T-cell (primary cell): ENCODE measurements around the gene CFAP43. TPM values are rescaled to one million over a fixed set of nuclear protein-coding genes. Genes with fewer than 3 reads are reported as not detected.

Experiments
- ATAC-seq, 4 experiments: fragments of 200-7000 bp in 3 of 4; fragments of 150-1000 bp in 1 of 4; cut with Tn5 transposase; replicated peaks in 1 of 4; 1 replicate in 3 of 4; 2 replicates in 1 of 4; pipeline ENCODE4 v1.10.0; 2021; ENCODE audit warnings: moderate library complexity in 3 of 4, mild to moderate bottlenecking in 2 of 4, moderate number of reproducible peaks in 1 of 4
- CTCF ChIA-PET, 2 donors: fragments of 300-600 bp; sonication (Branson Sonifier 250); formaldehyde crosslinking; loops; one replicate each; lab custom pipeline; 2022; ENCODE audit warnings: antibody characterized with exemption in 2 of 2; lab: Charles Lee
- POLR2A ChIA-PET, 2 donors: fragments of 300-600 bp; sonication (Branson Sonifier 250); formaldehyde crosslinking; loops; one replicate each; lab custom pipeline; 2022; ENCODE audit warnings: antibody characterized with exemption in 2 of 2; lab: Charles Lee
- DNase-seq, 35 experiments: peaks; one replicate each; pipeline versions ENCODE4 v3.0.0 to v3.0.0-alpha.2; 2013 to 2023
- H3K27ac ChIP-seq: one replicate; pipeline ENCODE4 v1.5.1; 2013; ENCODE audit warnings: low read length
- H3K27me3 ChIP-seq, 2 experiments: replicated peaks in 1 of 2; 1 replicate in 1 of 2; 2 replicates in 1 of 2; pipeline versions ENCODE4 v1.6.1 to v1.7.0; 2013; ENCODE audit warnings: low read length in 1 of 2, mixed read lengths in 1 of 2; ENCODE audit not compliant: control insufficient read depth in 2 of 2, insufficient read depth in 2 of 2; ENCODE audit errors: extremely low read depth in 1 of 2
- H3K36me3 ChIP-seq, 2 donors: 1 replicate in 1 of 2; 2 replicates in 1 of 2; pipeline versions ENCODE4 v1.6.1 to v1.7.0; 2013; ENCODE audit warnings: low read length in 1 of 2; ENCODE audit not compliant: control insufficient read depth in 2 of 2, insufficient read depth in 1 of 2; ENCODE audit errors: extremely low read depth in 1 of 2
- H3K4me1 ChIP-seq, 2 experiments: 1 replicate in 1 of 2; 2 replicates in 1 of 2; pipeline versions ENCODE4 v1.6.1 to v1.7.0; 2013; ENCODE audit warnings: low read length in 2 of 2, mixed read lengths in 1 of 2; ENCODE audit not compliant: insufficient read depth in 2 of 2, control insufficient read depth in 1 of 2; ENCODE audit errors: extremely low read depth in 1 of 2
- H3K4me3 ChIP-seq, 2 donors: 1 replicate in 1 of 2; 2 replicates in 1 of 2; pipeline versions ENCODE4 v1.5.1 to v1.7.0; 2013; ENCODE audit warnings: mild to moderate bottlenecking in 2 of 2, low read length in 1 of 2, moderate library complexity in 1 of 2; ENCODE audit not compliant: control insufficient read depth in 1 of 2; ENCODE audit errors: extremely low read depth in 1 of 2
- H3K9me3 ChIP-seq: 2 replicates; pipeline ENCODE4 v1.7.0; 2013
- H3K27ac Mint-ChIP-seq, 2 donors: one replicate each; pipeline ENCODE4 v1.8.0; 2020 to 2021; ENCODE audit warnings: mild to moderate bottlenecking in 2 of 2, mixed read lengths in 2 of 2
- H3K27me3 Mint-ChIP-seq, 2 donors: one replicate each; pipeline ENCODE4 v1.8.0; 2021 to 2022; ENCODE audit warnings: mixed read lengths in 2 of 2
- H3K36me3 Mint-ChIP-seq: one replicate; pipeline ENCODE4 v1.8.0; 2021; ENCODE audit warnings: mixed read lengths
- H3K4me1 Mint-ChIP-seq, 3 donors: one replicate each; pipeline ENCODE4 v1.8.0; 2020 to 2022; ENCODE audit warnings: mixed read lengths in 3 of 3, mild to moderate bottlenecking in 1 of 3
- H3K4me3 Mint-ChIP-seq, 3 donors: one replicate each; pipeline ENCODE4 v1.8.0; 2020 to 2022; ENCODE audit warnings: mild to moderate bottlenecking in 3 of 3, mixed read lengths in 3 of 3, moderate library complexity in 3 of 3
- H3K9me3 Mint-ChIP-seq, 3 donors: one replicate each; pipeline ENCODE4 v1.8.0; 2020 to 2022; ENCODE audit warnings: mixed read lengths in 3 of 3
- WGBS: methylation state at CpG from one replicate; pipeline ENCODE4 v1.1.5; 2013; ENCODE audit warnings: missing lambda C conversion rate; ENCODE audit not compliant: insufficient coverage; 5-methylcytosine and 5-hydroxymethylcytosine counted together
- total RNA-seq, 35 experiments: library from RNA in 6 of 35; stranded (reverse) in 6 of 35; fragments of 120-200 nt in 1 of 35; gene quantifications; one replicate each; pipeline versions ENCODE4 v1.2.1 to v1.2.4 and lab custom pipeline; 2013 to 2026

CFAP43 gene
- total RNA-seq, 5 donors from 2014 or later (not counting 1 experiment from before 2014, with no cell fraction given) = 0.58 TPM; not detected in 4

DNA sequence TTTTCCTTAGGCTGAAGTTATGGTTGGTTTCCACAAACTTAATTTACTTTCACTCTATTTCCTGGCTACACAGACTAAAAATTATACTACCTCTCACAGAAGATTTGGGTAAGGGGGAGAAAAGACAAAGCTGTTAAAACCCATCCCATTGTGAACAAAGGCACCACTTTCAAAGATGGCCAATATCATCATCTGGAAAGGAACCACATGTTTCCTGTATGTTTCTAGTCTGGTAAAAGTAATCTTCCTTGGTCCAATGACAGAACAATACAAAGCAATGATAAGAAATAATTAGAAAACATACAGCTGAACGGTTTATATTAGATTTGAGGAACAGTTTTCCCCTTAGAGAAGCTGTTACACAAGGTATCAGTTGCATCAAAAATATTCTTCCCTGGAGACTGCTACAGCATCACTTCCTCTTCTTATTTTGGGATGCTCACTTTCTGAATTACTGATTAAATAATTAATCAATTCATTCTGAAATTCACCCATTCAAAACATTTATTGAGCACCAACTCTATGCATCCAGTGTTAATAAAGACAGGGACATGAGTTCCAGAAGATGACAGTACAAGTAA lies 118.7 kb downstream of the CFAP43 start:
- Histone ChIP-seq H3K4me3 (no peak overlapping the region), H3K36me3 (no peaks in the 10 kb centered on the region), H3K4me1 (no peaks in the 10 kb centered on the region), H3K27ac (no peak overlapping the region), H3K9me3 (no peaks in the 10 kb centered on the region), H3K27me3 (peaks cover 0 to 6% of the 10 kb centered on the region in 2 experiments)
- H3K4me3 Mint-ChIP-seq = no peak overlapping the region
- ChIA-PET CTCF (interaction anchor here in 1 of 2 donors (0.6 kb wide), 1 partner anchor 26 kb away, joined by 3 read pairs; no protein-coding TSS in a partner anchor), POLR2A (interaction anchor here in 1 of 2 donors (0.6 to 0.8 kb wide), 2 partner anchors 46 to 93 kb away, joined by 4 to 10 read pairs; no protein-coding TSS in a partner anchor)
- no peak for ATAC-seq
- no peaks in the 10 kb centered on the region for H3K9me3 Mint-ChIP-seq
- no peaks in the 10 kb centered on the region for H3K36me3 Mint-ChIP-seq
- DNase-seq = no peak
- no CpG with 5 or more reads among the region's 1 CpG for WGBS
- peaks cover 0 to 8% (median 6%) of the 10 kb centered on the region in 3 donors for H3K4me1 Mint-ChIP-seq
- no peak overlapping the region for H3K27ac Mint-ChIP-seq
- peaks cover 7 to 11% of the 10 kb centered on the region in 2 donors for H3K27me3 Mint-ChIP-seq

DNA sequence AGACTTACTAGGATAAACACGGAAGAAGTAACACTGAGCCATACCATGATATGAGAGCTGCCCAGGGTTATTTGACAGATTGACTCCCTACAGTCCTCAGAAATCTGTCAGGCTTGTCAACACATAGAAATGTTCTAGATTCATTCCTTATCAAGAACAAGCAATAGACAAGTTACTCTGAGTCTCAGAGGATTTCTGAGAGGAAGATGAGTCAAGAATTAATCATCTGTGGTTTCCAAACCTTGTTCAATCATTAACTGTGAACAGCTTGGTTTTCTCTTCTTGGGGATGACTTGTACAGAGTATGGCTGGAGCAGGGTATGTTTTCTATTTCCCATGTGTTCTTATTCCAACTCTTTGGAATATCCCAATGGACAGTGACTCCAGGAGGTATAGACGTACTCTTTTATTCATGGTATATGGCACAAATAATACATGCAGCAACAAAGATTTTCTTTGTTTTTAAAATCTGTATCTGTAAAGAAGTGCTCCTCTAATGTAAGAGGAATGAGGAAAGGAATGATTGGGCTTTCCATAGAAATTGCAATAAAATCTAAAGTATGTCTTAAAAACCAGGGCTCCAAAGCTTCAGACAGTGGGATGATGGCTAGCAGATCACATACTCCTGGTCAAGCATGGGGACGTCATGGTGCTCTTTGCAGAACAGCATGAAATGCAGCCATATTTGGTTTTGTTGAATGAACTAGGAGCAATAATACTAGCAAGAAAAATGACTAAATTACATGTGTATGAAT lies 122.1 kb downstream of the CFAP43 start:
- H3K27me3 ChIP-seq = peaks cover 0 to 6% of the 10 kb centered on the region in 2 experiments
- H3K36me3 ChIP-seq = no peaks in the 10 kb centered on the region
- Mint-ChIP-seq H3K4me1 (peaks cover 0 to 8% (median 6%) of the 10 kb centered on the region in 3 donors), H3K27me3 (peaks cover 7 to 11% of the 10 kb centered on the region in 2 donors), H3K27ac (no peak overlapping the region), H3K36me3 (no peaks in the 10 kb centered on the region), H3K9me3 (no peaks in the 10 kb centered on the region), H3K4me3 (no peak overlapping the region)
- no peak overlapping the region for H3K27ac ChIP-seq
- no peaks in the 10 kb centered on the region for H3K9me3 ChIP-seq
- WGBS = 100% methylated on average over 1 of the region's 3 CpGs
- DNase-seq (no peak), ATAC-seq (peak in 2 of 4 experiments; percentile 36 to 45)
- no peaks in the 10 kb centered on the region for H3K4me1 ChIP-seq
- POLR2A ChIA-PET = interaction anchor here in 1 of 2 donors (1.4 kb wide), 1 partner anchor 12 kb away, joined by 5 read pairs; the partner anchor contains the start of gene SFR1
- CTCF ChIA-PET = interaction anchor here in 1 of 2 donors (0.5 to 1.1 kb wide), 2 partner anchors 11 to 14 kb away, joined by 3 to 5 read pairs; no protein-coding TSS in a partner anchor
- H3K4me3 ChIP-seq = no peak overlapping the region

DNA sequence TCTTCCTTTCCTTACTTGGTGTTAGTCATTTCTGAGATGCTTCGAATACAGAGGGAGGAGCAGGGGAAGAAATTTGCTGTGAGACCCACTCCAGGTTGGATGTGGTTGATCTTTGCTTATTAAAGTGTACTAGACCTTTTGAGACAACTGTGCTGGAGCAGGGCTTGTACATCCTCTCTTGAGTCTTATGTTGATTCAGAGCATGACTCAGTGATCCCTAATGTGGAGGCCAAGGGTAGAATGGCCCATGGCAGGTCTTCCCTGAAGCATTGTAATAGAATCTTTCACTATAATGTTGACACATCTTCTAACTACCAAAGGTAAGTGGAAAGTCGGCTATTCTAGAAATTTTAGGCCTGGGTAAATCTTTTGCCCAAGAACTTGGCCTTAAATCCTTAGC lies 127.2 kb downstream of the CFAP43 start:
- WGBS = no CpG with 5 or more reads among the region's 2 CpGs
- H3K4me1 Mint-ChIP-seq = peaks cover 0 to 4% (median 4%) of the 10 kb centered on the region in 3 donors
- Histone ChIP-seq H3K27ac (no peak overlapping the region), H3K27me3 (no peaks in the 10 kb centered on the region), H3K9me3 (no peaks in the 10 kb centered on the region), H3K4me3 (no peak overlapping the region), H3K36me3 (no peaks in the 10 kb centered on the region), H3K4me1 (no peaks in the 10 kb centered on the region)
- H3K27ac Mint-ChIP-seq = no peak overlapping the region
- POLR2A ChIA-PET = no interaction called here
- no peak overlapping the region for H3K4me3 Mint-ChIP-seq
- no peaks in the 10 kb centered on the region for H3K9me3 Mint-ChIP-seq
- CTCF ChIA-PET = no interaction called here
- H3K27me3 Mint-ChIP-seq = peaks cover 0 to 4% of the 10 kb centered on the region in 2 donors
- H3K36me3 Mint-ChIP-seq = no peaks in the 10 kb centered on the region
- no peak for ATAC-seq
- no peak for DNase-seq

DNA sequence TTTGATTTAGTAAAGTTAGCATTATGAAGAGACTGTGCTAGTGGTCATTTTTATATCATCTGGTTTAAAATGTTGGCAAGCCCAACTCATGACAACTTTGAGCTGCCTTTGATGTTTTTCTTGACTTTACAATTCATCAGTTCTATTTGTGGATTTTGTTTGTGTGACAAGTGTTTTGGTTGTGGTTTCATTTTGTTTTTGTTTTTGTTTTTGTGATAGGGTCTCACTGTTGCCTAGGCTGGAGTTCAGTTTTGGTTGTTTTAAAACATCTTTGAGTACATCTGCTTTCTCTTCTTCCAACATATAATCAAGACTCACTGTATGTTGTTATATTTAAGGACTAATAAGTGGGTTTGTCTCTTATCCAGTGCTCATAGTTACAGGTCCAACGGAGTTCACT lies 127.7 kb downstream of the CFAP43 start:
- CTCF ChIA-PET = no interaction called here
- DNase-seq = no peak
- H3K4me1 ChIP-seq = no peaks in the 10 kb centered on the region
- Mint-ChIP-seq H3K27me3 (peaks cover 0 to 4% of the 10 kb centered on the region in 2 donors), H3K36me3 (no peaks in the 10 kb centered on the region), H3K9me3 (no peaks in the 10 kb centered on the region), H3K4me1 (no peaks in the 10 kb centered on the region), H3K4me3 (no peak overlapping the region), H3K27ac (no peak overlapping the region)
- no peak for ATAC-seq
- no peak overlapping the region for H3K27ac ChIP-seq
- H3K9me3 ChIP-seq = no peaks in the 10 kb centered on the region
- H3K27me3 ChIP-seq = no peaks in the 10 kb centered on the region
- POLR2A ChIA-PET = no interaction called here
- no CpG with 5 or more reads among the region's 1 CpG for WGBS
- no peak overlapping the region for H3K4me3 ChIP-seq
- H3K36me3 ChIP-seq = no peaks in the 10 kb centered on the region

DNA sequence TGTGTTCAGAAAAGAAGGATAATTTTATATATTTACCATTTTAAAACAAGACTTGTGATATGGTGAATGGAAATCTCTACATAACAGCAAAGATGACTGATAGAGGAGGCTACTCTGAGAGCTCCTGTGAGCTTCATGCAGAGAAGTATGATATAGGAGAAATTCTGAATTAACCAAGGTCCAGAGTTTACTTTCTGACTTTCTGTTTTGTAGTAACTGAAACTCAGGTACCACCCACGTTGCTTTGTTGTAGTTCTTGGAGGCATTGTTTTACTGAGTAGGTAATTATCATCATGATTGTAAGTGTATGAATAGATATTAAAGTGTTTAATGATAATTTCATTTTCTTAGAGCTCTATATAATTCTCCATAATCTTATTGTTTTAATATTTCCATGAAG lies 128.2 kb downstream of the CFAP43 start:
- H3K9me3 ChIP-seq = no peaks in the 10 kb centered on the region
- no peak overlapping the region for H3K27ac Mint-ChIP-seq
- H3K4me3 ChIP-seq = no peak overlapping the region
- POLR2A ChIA-PET = interaction anchor here (0.5 to 0.6 kb wide), 2 partner anchors 22 to 236 kb away, joined by 3 to 4 read pairs; no protein-coding TSS in a partner anchor
- H3K27ac ChIP-seq = no peak overlapping the region
- peaks cover 3 to 4% of the 10 kb centered on the region in 2 donors for H3K27me3 Mint-ChIP-seq
- no peaks in the 10 kb centered on the region for H3K9me3 Mint-ChIP-seq
- H3K4me3 Mint-ChIP-seq = no peak overlapping the region
- H3K36me3 ChIP-seq = no peaks in the 10 kb centered on the region
- WGBS = no CpG with 5 or more reads among the region's 1 CpG
- H3K4me1 Mint-ChIP-seq = no peaks in the 10 kb centered on the region
- no peaks in the 10 kb centered on the region for H3K4me1 ChIP-seq
- CTCF ChIA-PET = no interaction called here
- ATAC-seq = no peak
- no peaks in the 10 kb centered on the region for H3K36me3 Mint-ChIP-seq
- no peaks in the 10 kb centered on the region for H3K27me3 ChIP-seq
- no peak for DNase-seq

DNA sequence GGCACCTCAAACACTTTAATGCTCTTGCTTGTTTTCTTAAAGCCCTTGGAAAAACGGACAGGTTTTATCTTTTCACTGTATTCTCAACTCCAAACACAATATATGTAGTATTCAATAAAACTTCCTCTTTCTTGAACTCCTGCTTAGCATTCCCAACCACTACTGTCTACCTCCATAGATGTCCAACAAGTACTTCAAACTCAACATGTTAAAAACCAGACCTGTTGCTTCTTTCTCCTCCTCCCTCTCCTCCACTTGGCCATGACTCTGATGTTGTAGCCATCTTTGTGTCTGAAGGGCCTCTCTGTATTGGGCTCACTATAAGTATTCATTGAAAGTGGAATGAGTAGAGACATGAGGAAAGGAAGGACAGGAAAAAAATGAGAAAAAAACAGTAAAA lies 130.3 kb downstream of the CFAP43 start:
- Histone ChIP-seq H3K4me3 (no peak overlapping the region), H3K9me3 (no peaks in the 10 kb centered on the region), H3K27me3 (no peaks in the 10 kb centered on the region), H3K4me1 (no peaks in the 10 kb centered on the region), H3K27ac (no peak overlapping the region), H3K36me3 (no peaks in the 10 kb centered on the region)
- no CpG with 5 or more reads among the region's 1 CpG for WGBS
- ATAC-seq (no peak), DNase-seq (no peak)
- ChIA-PET POLR2A (no interaction called here), CTCF (no interaction called here)
- Mint-ChIP-seq H3K36me3 (no peaks in the 10 kb centered on the region), H3K4me1 (no peaks in the 10 kb centered on the region), H3K4me3 (no peak overlapping the region), H3K9me3 (no peaks in the 10 kb centered on the region), H3K27me3 (peaks cover 4 to 7% of the 10 kb centered on the region in 2 donors), H3K27ac (no peak overlapping the region)
